Umbilical cord (tissue), 2 donors: ENCODE results near the gene DENND5A. TPM values are rescaled to one million over a fixed set of nuclear protein-coding genes. Genes with fewer than 3 reads are reported as not detected.

Source experiments
- DNase-seq: peaks from one replicate; pipeline ENCODE4 v3.0.0-alpha.2; 2015; ENCODE audit warnings: low spot score
- total RNA-seq: library from RNA; depleted of rRNA; stranded (reverse); fragments of >200 nt; gene quantifications from one replicate; pipeline ENCODE4 v1.2.3, GENCODE V29; 2014; ENCODE audit warnings: low replicate concordance; ENCODE audit not compliant: insufficient read depth

The DENND5A gene
- 169 TPM for total RNA-seq

GRCh38 chr11:9265211-9266131 is at the start of gene DENND5A:
TSS of gene DENND5A (minus strand) at chr11:9265350. CDS start at chr11:9265069, 281 bp downstream.
- peak; percentile 91 for DNase-seq

- DNase-seq: peak; percentile 98
Measured at GRCh38 chr11:9314291-9315077, 49.3 kb upstream of the DENND5A start, which contains the start of gene TMEM41B. TSS of gene TMEM41B (minus strand) at chr11:9314593. CDS start at chr11:9314441, 152 bp downstream.

DNA sequence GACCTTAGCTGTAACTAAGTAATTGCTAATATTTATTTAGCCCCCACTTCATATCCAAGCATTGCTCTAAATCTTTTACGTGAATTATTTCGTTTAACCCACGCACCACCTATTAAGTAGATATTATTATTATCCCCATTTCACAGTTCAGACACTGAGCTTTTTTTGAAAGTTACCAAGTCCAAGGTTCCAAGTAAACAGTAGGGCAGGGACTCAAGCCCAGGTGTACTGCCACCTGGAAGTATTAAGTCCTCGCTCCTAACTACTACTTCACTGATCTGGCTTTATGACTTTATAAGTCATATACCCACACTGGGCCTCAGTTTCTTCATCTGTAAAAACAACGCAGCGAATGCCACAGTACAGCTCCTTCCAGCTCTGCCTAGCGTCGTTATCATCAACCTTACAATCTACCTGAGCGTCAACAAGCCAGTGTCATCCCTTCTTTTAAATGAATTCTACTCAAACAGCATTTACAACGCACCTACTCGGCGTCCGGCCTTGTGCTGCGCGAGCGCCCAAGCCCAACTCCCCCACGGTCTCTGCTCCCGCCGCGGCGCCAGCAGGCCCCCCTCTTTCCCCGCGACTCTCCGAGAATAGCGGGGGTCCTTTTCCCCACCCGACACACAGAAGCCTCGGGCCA is 48.6 kb upstream of the DENND5A start:
- DNase-seq: peak; percentile 24

GRCh38 chr11:9310485-9311090 is 45.4 kb upstream of the DENND5A start:
- DNase-seq: no peak

DNA sequence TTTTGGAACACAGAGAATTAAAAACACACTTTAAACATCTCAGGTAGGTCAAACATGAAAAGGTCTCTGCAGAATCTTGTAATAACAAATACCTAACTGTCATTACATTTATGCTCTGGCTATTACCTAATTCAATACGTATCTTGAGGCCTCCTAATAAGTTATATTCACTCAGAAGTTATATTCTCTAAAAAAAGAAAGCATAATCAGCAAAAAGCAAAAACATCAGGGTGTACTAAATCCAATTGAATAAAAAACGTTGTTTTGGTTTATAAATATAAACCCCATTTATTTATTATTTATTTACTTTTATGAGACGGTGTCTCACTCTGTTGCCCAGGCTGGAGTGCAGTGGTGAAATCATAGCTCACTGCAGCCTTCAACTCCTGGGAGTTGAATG is 39.0 kb upstream of the DENND5A start:
- DNase-seq: no peak

DNA sequence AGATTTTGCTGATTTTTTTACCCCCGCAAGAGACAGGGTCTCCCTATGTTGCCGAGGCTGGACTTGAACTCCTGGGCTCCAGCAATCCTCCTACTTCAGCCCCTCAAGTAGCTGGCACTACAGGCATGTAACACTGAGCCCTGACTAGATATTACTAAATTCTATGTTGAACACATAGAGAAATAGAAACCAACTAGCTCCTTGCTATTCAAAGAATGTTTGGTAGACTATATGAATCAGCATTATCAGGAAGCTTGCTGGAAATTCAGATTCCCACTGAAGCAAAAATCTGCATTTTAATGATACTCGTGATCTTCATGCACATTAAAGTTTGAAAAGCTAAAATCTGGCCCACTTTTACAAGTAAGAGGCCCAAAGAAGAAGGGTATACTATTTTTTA is 37.3 kb upstream of the DENND5A start:
- no peak for DNase-seq

DNA sequence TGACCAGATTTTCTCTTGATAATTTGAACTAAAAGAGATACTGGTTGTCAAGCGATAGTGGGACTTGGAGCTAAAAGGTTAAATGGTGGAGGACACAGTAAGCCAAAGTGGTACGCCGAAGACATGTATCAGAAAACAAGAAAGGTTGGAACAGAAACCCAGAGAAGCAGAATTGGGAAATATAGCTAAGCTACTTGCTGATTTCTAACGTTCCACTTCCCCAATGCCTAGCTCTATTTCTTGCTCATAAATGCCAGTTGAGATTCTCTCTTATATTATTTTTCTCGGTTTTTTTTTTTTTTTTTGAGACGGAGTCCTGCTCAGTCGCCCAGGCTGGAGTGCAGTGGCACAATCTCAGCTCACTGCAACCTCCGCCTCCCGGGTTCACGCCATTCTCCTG is 36.6 kb upstream of the DENND5A start:
- DNase-seq: no peak

GRCh38 chr11:9293646-9294045 is 28.5 kb upstream of the DENND5A start:
- no peak for DNase-seq

GRCh38 chr11:9285850-9286587 is 20.9 kb upstream of the DENND5A start:
- DNase-seq: no peak

DNA sequence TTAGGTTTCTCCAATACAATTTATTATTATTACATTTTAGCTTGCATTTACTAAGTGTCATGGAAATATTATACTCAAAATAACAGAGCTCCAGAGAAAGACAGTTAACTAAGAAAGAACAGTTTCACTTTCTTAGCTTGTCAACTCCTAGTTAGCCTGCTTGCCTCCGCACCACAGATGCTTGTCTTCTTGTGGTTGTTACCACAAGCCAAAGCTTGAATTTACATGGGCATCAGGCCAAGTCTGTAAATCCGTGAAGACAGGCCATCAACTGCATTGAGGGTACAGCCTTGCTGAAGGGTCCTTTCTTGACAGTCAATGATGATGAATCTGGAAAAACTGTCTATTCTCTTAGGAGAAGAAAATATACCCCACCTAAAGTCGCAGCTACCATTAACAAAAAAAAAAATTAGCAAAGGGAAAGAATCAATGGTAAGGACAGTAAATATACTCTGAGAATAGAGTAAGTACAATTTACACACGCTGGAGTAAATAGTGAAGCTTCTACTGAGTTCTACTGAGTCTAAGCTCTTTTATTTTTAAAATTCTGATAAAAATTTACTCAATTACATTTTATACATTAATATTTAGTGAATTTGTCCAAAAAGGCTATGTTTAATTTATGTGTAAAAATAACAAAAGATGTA is 15.6 kb upstream of the DENND5A start:
- DNase-seq: peak; percentile 18

DNA sequence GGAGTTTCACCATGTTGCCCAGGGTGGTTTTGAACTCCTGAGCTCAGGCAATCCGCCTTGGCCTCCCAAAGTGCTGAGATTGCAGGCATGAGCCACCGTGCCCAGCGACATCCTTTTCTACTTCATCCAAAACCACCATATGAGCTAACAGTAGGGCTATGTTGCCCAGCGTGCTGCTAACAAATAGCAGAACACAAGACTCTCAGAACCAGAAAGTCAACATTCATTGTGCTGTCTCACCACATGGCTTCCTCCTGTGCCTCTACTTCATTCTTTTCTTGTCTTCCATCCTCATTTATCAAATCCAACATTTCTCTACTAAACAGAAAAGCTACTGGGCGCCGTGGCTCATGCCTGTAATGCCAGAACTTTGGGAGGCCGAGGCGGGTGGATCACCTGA is 12.0 kb upstream of the DENND5A start:
- no peak for DNase-seq

- DNase-seq: no peak
Measured at GRCh38 chr11:9276571-9276970, 11.4 kb upstream of the DENND5A start.

- peak; percentile 32 for DNase-seq
Measured at GRCh38 chr11:9274499-9275258, 9.5 kb upstream of the DENND5A start.

GRCh38 chr11:9273376-9274336 is 8.5 kb upstream of the DENND5A start:
- DNase-seq: peak; percentile 21

DNA sequence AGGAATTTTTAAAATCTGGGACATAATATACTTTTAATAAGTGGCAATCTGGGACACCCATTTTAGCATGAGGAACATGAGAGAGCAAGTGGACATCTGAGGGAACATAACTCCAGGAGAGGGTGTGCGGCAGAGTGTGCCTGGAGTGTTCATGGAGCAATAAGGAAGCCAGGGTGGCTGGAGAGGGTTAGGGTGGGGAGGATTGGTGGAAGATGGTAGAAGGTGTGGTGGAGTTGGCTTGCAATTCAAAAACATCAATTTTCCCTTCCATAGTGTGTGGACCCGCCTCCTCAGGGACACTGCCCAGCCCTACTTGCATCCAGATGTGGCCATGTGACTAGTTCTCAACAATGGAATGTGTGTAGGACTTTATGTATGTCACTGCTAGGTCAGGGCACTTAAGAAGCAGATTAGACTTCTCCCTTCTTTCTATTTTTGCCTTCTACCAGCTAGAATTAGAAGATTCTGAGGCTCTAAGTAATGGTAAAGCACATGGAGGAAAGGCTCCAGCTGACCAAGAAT is 4.4 kb upstream of the DENND5A start:
- no peak for DNase-seq

DNA sequence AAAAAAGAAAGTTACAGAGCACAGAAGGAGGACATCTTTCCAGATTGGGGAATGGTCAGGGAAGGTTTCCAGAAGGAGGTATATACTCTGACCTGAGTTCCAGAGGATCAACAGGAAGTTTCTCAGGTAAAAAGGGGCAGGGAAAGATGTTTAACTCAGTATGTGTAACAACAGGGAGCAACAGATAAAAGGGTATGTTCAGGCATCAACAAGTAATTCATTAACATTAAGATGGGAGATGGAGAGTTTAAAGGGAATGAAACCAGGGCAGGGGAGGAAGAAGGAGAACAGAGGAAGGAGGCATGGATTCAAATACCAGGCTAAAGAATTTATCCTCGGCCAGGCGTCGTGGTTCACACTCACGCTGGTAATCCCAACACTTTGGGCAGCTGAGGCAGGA is 2.5 kb upstream of the DENND5A start:
- DNase-seq: no peak

- no peak for DNase-seq
Measured at GRCh38 chr11:9266926-9267325, 1.8 kb upstream of the DENND5A start.

DNA sequence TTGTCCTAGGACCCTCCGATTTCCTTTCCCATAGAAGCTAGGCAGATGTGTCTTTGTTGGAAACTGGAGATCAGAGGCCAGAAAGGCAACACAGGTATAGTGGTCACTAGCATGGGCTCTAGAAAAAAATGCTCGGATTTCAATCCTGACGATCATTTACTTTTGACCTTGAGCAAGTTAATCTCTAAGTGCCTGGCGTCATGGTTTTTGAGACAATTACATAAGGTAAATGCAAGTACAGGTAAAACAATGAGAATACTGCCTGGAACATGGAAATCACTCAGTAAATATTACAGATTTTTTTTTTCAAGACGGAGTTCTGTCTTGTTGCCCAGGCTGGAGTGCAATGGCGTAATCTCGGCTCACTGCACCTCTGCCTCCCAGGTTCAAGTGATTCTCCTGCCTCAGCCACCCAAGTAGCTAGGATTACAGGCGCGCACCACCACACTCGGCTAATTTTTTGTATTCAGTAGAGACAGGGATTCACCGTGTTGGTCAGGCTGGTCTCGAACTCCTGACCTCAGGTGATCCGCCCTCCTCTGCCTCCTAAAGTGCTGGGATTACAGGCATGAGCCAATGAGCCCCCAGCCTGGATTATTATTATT is 1.1 kb upstream of the DENND5A start:
- DNase-seq: no peak
